GM21447 (cell line): Measurements from ENCODE around the gene DLL4.
A peak's percentile ranks its signal among the peaks of the same experiment; 100 is the strongest.

Experiments
- ATAC-seq: cut with Tn5 transposase; IDR thresholded peaks from one replicate; pipeline ENCODE4 v1.9.1; 2021; ENCODE audit not compliant: unreplicated experiment

The DLL4 gene

DNA sequence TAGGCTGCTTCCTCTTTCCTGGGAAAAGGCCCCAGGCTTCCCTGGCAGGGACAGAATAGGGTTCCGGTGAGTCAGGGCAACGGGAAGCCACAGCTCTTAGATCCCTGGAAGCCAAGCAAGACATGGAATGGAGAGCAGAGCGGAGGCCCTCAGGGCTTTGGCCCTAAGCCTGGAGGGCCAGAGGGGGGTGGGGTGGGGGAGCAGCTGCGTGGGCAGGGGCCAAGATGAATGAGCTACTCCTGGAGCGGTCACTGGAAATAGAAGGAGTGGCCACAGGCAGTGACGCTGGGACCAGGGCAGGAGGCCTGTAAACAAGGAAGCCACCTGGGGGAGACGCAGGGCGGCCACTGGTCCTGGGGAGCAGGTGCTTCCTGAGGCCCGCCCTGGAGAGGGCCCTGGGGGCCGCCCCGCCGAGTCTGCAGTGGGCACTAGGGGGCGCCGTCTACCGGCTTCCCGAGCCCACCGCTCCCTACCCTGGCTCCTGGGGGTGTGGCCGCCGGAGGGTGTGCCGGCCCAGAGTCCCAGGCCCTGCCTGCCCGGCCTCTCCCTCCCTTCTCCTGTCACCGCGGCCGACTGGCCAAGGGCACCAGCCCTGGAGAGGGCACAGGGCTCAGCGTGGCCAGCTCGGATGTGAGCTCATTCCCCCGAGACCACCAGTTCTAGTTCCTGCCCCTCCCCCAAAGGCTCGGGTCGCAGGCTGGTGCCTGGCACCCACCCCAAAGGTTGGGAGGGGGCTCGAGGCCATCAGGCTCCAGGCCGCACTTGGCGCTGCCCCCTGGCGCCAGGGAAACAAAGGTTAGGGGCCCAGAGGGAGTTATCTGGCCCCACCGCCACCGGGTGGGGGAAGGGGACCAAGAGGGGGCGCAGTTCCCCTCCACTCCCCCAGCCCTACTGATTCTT lies 22.8 kb upstream of the DLL4 start:
- ATAC-seq: peak; percentile 66

- peak; percentile 22 for ATAC-seq
These were observed 21.9 kb upstream of the DLL4 start for GRCh38 chr15:40906991-40907802.

- ATAC-seq: no peak
These were observed 21.0 kb upstream of the DLL4 start for GRCh38 chr15:40908095-40908494.

DNA sequence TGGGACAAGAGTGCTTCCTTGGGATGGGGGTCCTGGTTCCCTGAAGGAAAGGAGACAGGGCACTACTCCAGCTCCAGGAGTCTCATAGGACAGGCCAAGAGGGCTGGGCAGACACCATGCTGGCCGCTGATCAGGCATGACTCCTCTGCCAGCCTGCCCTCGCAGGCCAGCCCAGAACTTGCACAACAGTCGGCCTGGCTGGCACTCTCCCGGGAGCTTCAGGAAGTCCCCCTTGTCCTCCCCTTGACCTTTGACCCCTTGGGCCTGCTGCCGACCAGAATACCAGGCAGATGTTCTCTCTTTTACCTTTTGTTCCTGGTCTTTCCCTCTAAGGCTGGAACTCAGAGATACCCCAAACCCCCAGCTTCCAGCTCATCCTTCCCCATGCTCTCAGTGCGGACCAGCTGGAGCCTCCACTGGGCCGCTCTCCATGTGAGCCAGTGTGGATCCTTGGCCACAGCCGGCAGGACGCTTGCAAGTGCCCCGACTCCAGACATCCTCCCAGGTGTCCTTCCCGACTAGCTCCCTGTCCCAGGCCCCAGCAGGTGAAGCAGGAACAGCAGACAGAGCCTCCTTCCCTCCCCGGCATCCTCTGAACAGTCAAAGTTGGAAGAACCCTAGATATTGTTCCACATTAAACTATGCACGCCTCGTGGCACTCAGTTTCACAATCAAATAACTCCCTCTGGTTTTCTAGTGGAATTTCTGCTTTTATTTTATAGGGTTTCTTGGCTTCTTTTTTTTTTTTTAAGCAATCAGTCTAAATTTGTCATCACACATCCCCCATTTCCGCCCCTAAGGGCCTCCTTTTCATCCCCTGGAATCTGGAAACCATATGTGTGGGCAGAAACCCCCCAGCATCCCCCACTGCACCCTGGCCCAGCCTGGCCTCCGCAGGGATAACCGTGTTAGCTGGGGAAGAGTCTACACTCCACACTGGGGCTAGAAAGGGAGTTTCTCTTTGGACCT lies 19.2 kb upstream of the DLL4 start:
- no peak for ATAC-seq

DNA sequence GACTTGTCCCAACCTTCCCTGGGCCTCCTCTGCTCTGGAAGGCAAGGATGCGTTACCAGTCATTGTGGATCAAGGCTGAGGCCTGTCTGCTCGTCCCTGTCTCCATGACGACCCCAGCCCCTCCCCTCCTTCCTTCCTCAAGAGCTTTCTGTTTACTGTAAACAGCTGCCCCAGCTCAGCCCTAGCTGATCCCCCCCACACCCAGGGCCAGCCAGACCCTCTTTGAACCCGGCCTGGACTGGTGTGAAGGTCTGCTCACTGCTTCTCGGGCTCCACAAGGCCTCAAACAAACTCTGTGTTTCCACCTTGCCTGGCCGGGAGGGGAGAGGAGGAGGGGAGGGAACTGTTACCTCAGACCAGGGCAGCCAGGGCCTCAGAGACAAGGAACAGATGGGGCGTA lies 18.0 kb upstream of the DLL4 start:
- no peak for ATAC-seq

DNA sequence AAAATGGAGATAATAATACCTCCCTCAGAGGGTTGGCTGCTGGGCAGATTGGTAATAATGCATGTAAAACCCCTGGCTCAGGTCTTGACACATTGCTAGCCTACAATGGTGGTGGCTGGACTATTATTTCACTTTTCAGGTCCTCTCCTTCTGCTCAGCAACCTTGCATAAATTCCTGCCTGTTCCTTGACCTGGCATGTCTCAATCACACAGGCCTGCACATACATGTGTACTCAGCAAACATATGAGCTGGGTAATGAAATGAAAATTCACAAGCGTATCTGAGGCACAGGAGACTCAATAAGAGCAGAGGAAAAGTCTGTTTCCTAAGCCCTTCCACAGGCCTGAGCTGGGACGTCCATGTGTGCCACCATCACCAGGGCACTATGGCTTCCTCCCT lies 17.4 kb upstream of the DLL4 start:
- no peak for ATAC-seq

DNA sequence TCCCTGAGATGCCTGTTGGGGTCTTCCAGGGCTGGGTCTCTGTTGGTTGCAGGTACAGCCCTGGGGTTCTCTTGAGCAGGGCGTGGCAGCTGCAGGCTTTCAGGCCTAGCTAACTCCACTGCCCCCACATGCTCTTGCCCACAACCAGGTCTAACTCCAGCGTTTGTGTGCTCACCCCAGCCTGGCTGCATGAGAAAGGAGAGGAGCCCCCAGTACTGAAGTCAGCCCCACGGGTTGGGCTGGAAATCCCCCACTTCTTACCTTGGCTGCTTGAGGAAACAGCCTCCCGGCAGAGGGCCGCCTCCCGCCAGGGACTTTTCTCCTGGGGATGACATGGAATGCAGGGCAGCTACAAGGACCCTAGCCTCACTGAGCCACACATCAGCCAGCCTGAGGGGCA lies 16.7 kb upstream of the DLL4 start:
- ATAC-seq: no peak

GRCh38 chr15:40914013-40914412 lies 15.1 kb upstream of the DLL4 start:
- no peak for ATAC-seq

- ATAC-seq: no peak
These were observed 14.7 kb upstream of the DLL4 start for GRCh38 chr15:40914486-40914885.

- no peak for ATAC-seq
These were observed 14.0 kb upstream of the DLL4 start for GRCh38 chr15:40915116-40915661.

DNA sequence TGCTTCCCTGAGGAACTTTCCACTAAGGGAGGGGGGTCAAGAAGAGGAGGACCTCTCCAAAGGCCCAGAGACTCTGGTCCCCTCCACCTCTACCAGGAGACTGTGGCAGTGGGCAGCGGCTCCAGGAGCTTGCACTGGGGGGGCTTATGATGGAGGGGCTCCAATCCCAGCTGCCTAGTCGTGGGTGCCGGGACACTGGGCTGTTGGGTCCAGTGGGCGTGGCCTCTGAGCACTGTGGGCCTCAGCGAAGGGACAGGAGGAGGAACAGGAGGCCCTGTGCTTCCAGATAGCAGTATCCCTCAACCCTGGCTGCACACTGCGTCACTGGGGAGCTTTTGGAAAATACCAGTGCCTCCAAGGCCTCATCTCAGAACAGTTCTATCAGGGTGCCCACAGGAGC lies 13.5 kb upstream of the DLL4 start:
- no peak for ATAC-seq

DNA sequence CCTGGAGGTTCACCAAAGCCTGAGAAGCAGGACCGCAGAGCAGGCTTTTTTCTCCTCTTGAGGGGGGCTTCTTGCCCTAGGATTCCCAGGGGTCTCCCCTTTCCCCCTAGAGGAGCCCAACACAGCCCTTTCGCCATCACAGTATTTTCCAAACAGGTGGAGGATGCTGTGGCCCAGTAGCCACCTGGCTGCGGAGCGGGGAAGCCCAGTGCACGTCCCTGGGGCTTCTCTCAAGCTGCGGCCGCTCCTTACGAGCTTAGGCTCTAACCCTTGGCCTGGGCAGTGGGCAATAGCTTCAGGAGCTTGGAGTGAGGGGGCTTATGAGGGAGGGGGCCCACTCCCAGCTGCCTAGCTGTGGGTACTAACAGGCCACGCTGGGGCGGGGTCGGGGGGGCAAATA lies 11.6 kb upstream of the DLL4 start:
- no peak for ATAC-seq

GRCh38 chr15:40918146-40918798 lies 10.9 kb upstream of the DLL4 start:
- no peak for ATAC-seq

DNA sequence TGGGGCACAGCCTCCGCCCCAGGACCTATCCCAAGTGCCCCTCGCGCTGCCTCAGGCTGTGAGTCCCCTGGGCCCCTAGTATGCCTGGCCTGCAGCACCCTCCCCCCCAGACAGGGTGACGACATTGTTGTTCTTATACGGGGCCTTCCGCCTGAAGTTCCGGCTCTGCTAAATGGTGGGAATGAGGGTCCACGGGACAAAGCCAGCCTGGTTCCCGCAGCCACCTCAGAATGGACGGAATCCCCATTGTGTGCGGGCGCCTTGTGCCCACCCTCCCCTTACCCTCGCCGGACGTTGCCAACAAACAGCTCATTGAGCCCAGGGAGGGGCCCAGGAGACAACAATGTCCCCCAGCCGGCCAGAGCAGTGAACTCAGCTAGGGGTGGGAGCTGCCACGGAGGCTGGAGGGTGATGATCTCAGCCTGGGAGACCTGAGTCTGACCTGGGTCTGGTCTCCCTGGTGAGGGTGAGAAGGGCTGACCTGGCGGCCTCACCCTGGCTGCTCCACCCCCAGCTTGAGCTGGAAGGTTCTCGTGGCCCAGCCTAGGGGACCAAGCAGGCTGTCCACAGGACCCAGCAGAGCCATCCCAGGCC lies 10.2 kb upstream of the DLL4 start:
- ATAC-seq: no peak

- no peak for ATAC-seq
These were observed 7.1 kb upstream of the DLL4 start for GRCh38 chr15:40921949-40922607.

GRCh38 chr15:40922608-40923005 lies 6.5 kb upstream of the DLL4 start:
- no peak for ATAC-seq

DNA sequence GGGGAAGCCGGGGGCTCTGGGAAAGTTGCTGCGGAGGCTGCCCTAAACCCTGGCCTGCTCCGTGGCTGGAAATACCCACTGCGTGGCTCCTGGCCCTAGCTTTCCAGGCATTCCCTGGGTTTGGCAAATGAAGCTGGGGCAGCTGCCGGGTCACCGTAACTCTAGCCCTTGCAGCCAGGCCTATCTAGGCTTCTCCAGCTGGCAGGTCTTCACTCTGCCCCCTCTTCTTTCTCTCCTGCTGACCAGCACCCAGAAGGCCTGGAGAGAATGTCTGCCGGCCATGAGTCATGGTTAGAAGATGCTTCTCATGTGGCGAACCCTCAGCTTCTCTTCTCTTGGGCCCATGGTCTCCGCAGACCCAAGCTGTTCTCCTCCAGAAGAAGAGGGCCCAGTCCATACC lies 5.6 kb upstream of the DLL4 start:
- ATAC-seq: no peak

- no peak for ATAC-seq
These were observed 3.7 kb upstream of the DLL4 start for GRCh38 chr15:40925495-40925862.

- ATAC-seq: no peak
These were observed 3.1 kb upstream of the DLL4 start for GRCh38 chr15:40925863-40926658.
